ENCODE results near the gene TBCD. TPM values are rescaled to one million over a fixed set of nuclear protein-coding genes. Genes with fewer than 3 reads are reported as not detected.
"Not testable (repeated sequence)": the region's sequence is repeated elsewhere in the genome, so short reads cannot be mapped to it uniquely, and the experiment has no call there.

The TBCD gene
- total RNA-seq, 1 experiment from 2014 or later: 90.7 TPM

GRCh38 chr17:82743344-82744219, 8.3 kb upstream of the TBCD start:
- H3K27ac Mint-ChIP-seq (ENCODE audit: unreplicated experiment): no peak overlapping the region

GRCh38 chr17:82744736-82745135, 7.1 kb upstream of the TBCD start:
- CTCF ChIA-PET; H3K4me1 Mint-ChIP-seq (ENCODE audit: low read depth, unreplicated experiment); H3K9me3 Mint-ChIP-seq (ENCODE audit: low read depth, unreplicated experiment); DNase-seq; H3K27me3 Mint-ChIP-seq (ENCODE audit: unreplicated experiment); H3K4me3 Mint-ChIP-seq (ENCODE audit: low read depth, unreplicated experiment); H3K27ac Mint-ChIP-seq (ENCODE audit: unreplicated experiment); BruUV-seq (replicated peaks); intact Hi-C loops (cut with micrococcal nuclease; ENCODE audit: unreplicated experiment): not testable (repeated sequence)
- H3K36me3 Mint-ChIP-seq (ENCODE audit: insufficient read depth, unreplicated experiment): peaks cover 22% of the 10 kb centered on the region

More at GRCh38 chr17:82743344-82744219, 8.3 kb upstream of the TBCD start:
- CTCF ChIA-PET: no interaction called here
- H3K27me3 Mint-ChIP-seq (ENCODE audit: unreplicated experiment): no peaks in the 10 kb centered on the region
- intact Hi-C loops (cut with micrococcal nuclease; ENCODE audit: unreplicated experiment): no loop called here
- H3K4me1 Mint-ChIP-seq (ENCODE audit: low read depth, unreplicated experiment): no peaks in the 10 kb centered on the region
- no TSS peak for BruUV-seq (replicated peaks)
- TF ChIP-seq CTCF (IDR thresholded peaks at IDR 0.05; ENCODE audit: unreplicated experiment): no peak
- DNase-seq: no peak
- H3K4me3 Mint-ChIP-seq (ENCODE audit: low read depth, unreplicated experiment): no peak overlapping the region
- H3K36me3 Mint-ChIP-seq (ENCODE audit: insufficient read depth, unreplicated experiment): peaks cover 16% of the 10 kb centered on the region
- peaks cover 2% of the 10 kb centered on the region for H3K9me3 Mint-ChIP-seq (ENCODE audit: low read depth, unreplicated experiment)

GRCh38 chr17:82745524-82745923, 6.3 kb upstream of the TBCD start:
- H3K27me3 Mint-ChIP-seq (ENCODE audit: unreplicated experiment): no peaks in the 10 kb centered on the region
- DNase-seq: no peak
- H3K27ac Mint-ChIP-seq (ENCODE audit: unreplicated experiment): no peak overlapping the region
- intact Hi-C loops (cut with micrococcal nuclease; ENCODE audit: unreplicated experiment): no loop called here
- CTCF ChIA-PET: no interaction called here
- no peaks in the 10 kb centered on the region for H3K4me1 Mint-ChIP-seq (ENCODE audit: low read depth, unreplicated experiment)
- H3K36me3 Mint-ChIP-seq (ENCODE audit: insufficient read depth, unreplicated experiment): peaks cover 26% of the 10 kb centered on the region
- no peak for TF ChIP-seq CTCF (IDR thresholded peaks at IDR 0.05; ENCODE audit: unreplicated experiment)
- BruUV-seq (replicated peaks): no TSS peak
- peaks cover 2% of the 10 kb centered on the region for H3K9me3 Mint-ChIP-seq (ENCODE audit: low read depth, unreplicated experiment)
- no peak overlapping the region for H3K4me3 Mint-ChIP-seq (ENCODE audit: low read depth, unreplicated experiment)

GRCh38 chr17:82748756-82749155, 3.1 kb upstream of the TBCD start:
- BruUV-seq (replicated peaks): no TSS peak
- H3K36me3 Mint-ChIP-seq (ENCODE audit: insufficient read depth, unreplicated experiment): peaks cover 35% of the 10 kb centered on the region
- intact Hi-C loops (cut with micrococcal nuclease; ENCODE audit: unreplicated experiment): no loop called here

More at GRCh38 chr17:82748756-82749155, 3.1 kb upstream of the TBCD start:
- CTCF ChIA-PET: no interaction called here
- H3K27me3 Mint-ChIP-seq (ENCODE audit: unreplicated experiment): no peaks in the 10 kb centered on the region
- DNase-seq: no peak
- H3K4me3 Mint-ChIP-seq (ENCODE audit: low read depth, unreplicated experiment): no peak overlapping the region
- H3K4me1 Mint-ChIP-seq (ENCODE audit: low read depth, unreplicated experiment): no peaks in the 10 kb centered on the region
- TF ChIP-seq CTCF (IDR thresholded peaks at IDR 0.05; ENCODE audit: unreplicated experiment): no peak
- H3K9me3 Mint-ChIP-seq (ENCODE audit: low read depth, unreplicated experiment): peaks cover 2% of the 10 kb centered on the region
- no peak overlapping the region for H3K27ac Mint-ChIP-seq (ENCODE audit: unreplicated experiment)
